K562 (cell line): ENCODE results near the gene SOX6.

ENCODE experiments used
- OTX1 ChIP-seq: fragments of 450-650 bp; formaldehyde crosslinking; IDR thresholded peaks from 2 replicates; pipeline ENCODE4 v1.4.0; 2022; ENCODE audit warnings: mild to moderate bottlenecking
- REST ChIP-seq, 2 experiments: fragments of 450-650 bp; formaldehyde crosslinking in 1 of 2; IDR thresholded peaks; 2 replicates each; pipeline versions ENCODE4 v1.4.0 to v1.6.1; 2014 to 2020; ENCODE audit warnings: mild to moderate bottlenecking in 2 of 2, borderline replicate concordance in 1 of 2, low read depth in 1 of 2

GRCh38 chr11:16028419-16028818 is 327.9 kb downstream of the SOX6 start:
- TF ChIP-seq OTX1 (CRISPR knock-in tag) (no peak), REST (IDR thresholded peaks at IDR 0.05; ENCODE audit: borderline replicate concordance) (no peak), REST (CRISPR knock-in tag; IDR thresholded peaks at IDR 0.05; ENCODE audit: low read depth) (no peak)
